ENCODE data around the gene RHBDD1. TPM values are rescaled to one million over a fixed set of nuclear protein-coding genes. Genes with fewer than 3 reads are reported as not detected.

Gene RHBDD1
- total and polyA plus RNA-seq, 4 donors: 8.5 to 45.8 (median 16.1) TPM

GRCh38 chr2:226798422-226799210, 37.2 kb upstream of the RHBDD1 start:
- Histone ChIP-seq H3K27me3 (ENCODE audit: control insufficient read depth in 4 of 4, insufficient read depth in 4 of 4, low read length in 3 of 4) (no peaks in the 10 kb centered on the region), H3K36me3 (ENCODE audit: control insufficient read depth in 4 of 4, insufficient read depth in 3 of 4, low read depth in 1 of 4, low read length in 3 of 4) (no peaks in the 10 kb centered on the region), H3K4me3 (ENCODE audit: low read depth in 1 of 3, low read length in 3 of 3) (peak overlapping the region; percentile 65 to 91 (median 79)), H3K9me3 (ENCODE audit: control insufficient read depth in 4 of 4, low read length in 3 of 4) (no peaks in the 10 kb centered on the region), H3K4me1 (ENCODE audit: control insufficient read depth in 4 of 4, insufficient read depth in 4 of 4, low read length in 3 of 4) (peaks cover 2 to 58% (median 36%) of the 10 kb centered on the region in 4 donors), H3K27ac (ENCODE audit: low read depth in 1 of 2, low read length in 2 of 2) (peak overlapping the region; percentile 95 to 99), H3K9ac (ENCODE audit: low read depth in 1 of 2, low read length in 2 of 2) (peak overlapping the region; percentile 51 to 65)
- peak; percentile 50 for DNase-seq (ENCODE audit: low spot score)
- WGBS: 1% methylated on average over 80 of the region's 80 CpGs
- no peak for TF ChIP-seq CTCF (IDR thresholded peaks at IDR 0.05; ENCODE audit: low read depth, low read length, missing input control)
- TF ChIP-seq, protein P1, sequence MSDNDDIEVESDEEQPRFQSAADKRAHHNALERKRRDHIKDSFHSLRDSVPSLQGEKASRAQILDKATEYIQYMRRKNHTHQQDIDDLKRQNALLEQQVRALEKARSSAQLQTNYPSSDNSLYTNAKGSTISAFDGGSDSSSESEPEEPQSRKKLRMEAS (IDR thresholded peaks at IDR 0.05): no peak
- TF ChIP-seq RXRA (IDR thresholded peaks at IDR 0.05): no peak
- TF ChIP-seq, protein P2, sequence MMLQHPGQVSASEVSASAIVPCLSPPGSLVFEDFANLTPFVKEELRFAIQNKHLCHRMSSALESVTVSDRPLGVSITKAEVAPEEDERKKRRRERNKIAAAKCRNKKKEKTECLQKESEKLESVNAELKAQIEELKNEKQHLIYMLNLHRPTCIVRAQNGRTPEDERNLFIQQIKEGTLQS (IDR thresholded peaks at IDR 0.05): no peak
- no peak for TF ChIP-seq YY1 (IDR thresholded peaks at IDR 0.05)
- TF ChIP-seq FOXA1 (IDR thresholded peaks at IDR 0.05): no peak
- no peak for TF ChIP-seq HNF4A (conservative IDR thresholded peaks at IDR 0.05)
- TF ChIP-seq RAD21 (IDR thresholded peaks at IDR 0.05): peak in 1 of 2 donors; percentile 29

- DNase-seq (ENCODE audit: low spot score): peak; percentile 70
- Histone ChIP-seq H3K4me3 (ENCODE audit: low read depth in 1 of 3, low read length in 3 of 3) (peak within 1 kb of the TSS; percentile 65 to 91 (median 79)), H3K4me1 (ENCODE audit: control insufficient read depth in 4 of 4, insufficient read depth in 4 of 4, low read length in 3 of 4) (peaks cover 2 to 57% (median 37%) of the 10 kb centered on the region in 4 donors), H3K27ac (ENCODE audit: low read depth in 1 of 2, low read length in 2 of 2) (peak within 1 kb of the TSS; percentile 95 to 99), H3K36me3 (ENCODE audit: control insufficient read depth in 4 of 4, insufficient read depth in 3 of 4, low read depth in 1 of 4, low read length in 3 of 4) (no peaks in the 10 kb centered on the region), H3K9ac (ENCODE audit: low read depth in 1 of 2, low read length in 2 of 2) (peak within 1 kb of the TSS; percentile 90 to 92), H3K27me3 (ENCODE audit: control insufficient read depth in 4 of 4, insufficient read depth in 4 of 4, low read length in 3 of 4) (no peaks in the 10 kb centered on the region), H3K9me3 (ENCODE audit: control insufficient read depth in 4 of 4, low read length in 3 of 4) (no peaks in the 10 kb centered on the region)
- TF ChIP-seq, protein P3, sequence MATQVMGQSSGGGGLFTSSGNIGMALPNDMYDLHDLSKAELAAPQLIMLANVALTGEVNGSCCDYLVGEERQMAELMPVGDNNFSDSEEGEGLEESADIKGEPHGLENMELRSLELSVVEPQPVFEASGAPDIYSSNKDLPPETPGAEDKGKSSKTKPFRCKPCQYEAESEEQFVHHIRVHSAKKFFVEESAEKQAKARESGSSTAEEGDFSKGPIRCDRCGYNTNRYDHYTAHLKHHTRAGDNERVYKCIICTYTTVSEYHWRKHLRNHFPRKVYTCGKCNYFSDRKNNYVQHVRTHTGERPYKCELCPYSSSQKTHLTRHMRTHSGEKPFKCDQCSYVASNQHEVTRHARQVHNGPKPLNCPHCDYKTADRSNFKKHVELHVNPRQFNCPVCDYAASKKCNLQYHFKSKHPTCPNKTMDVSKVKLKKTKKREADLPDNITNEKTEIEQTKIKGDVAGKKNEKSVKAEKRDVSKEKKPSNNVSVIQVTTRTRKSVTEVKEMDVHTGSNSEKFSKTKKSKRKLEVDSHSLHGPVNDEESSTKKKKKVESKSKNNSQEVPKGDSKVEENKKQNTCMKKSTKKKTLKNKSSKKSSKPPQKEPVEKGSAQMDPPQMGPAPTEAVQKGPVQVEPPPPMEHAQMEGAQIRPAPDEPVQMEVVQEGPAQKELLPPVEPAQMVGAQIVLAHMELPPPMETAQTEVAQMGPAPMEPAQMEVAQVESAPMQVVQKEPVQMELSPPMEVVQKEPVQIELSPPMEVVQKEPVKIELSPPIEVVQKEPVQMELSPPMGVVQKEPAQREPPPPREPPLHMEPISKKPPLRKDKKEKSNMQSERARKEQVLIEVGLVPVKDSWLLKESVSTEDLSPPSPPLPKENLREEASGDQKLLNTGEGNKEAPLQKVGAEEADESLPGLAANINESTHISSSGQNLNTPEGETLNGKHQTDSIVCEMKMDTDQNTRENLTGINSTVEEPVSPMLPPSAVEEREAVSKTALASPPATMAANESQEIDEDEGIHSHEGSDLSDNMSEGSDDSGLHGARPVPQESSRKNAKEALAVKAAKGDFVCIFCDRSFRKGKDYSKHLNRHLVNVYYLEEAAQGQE (IDR thresholded peaks at IDR 0.05): peak; percentile 32
- TF ChIP-seq CTCF (IDR thresholded peaks at IDR 0.05; ENCODE audit: low read depth, low read length, missing input control) (peak; percentile 51), HNF4G (IDR thresholded peaks at IDR 0.05) (no peak), RAD21 (IDR thresholded peaks at IDR 0.05) (peak; percentile 3 to 7)
- under 1% methylated on average over 82 of the region's 82 CpGs for WGBS
Observed at GRCh38 chr2:226799211-226799975, 36.5 kb upstream of the RHBDD1 start, which contains the start of gene IRS1. IRS1 (minus strand) TSS chr2:226799820; CDS start chr2:226798738, 1,082 bp downstream.

Data from liver (tissue), 9 donors.